NOMO-1 (cell line): ENCODE data around the gene BTBD9.

ENCODE experiments used
- DNase-seq, 2 experiments: peaks; one replicate each; lab custom pipeline; 2025; ENCODE audit not compliant: unreplicated experiment in 2 of 2; lab: John Stamatoyannopoulos, UW

Gene BTBD9

DNA sequence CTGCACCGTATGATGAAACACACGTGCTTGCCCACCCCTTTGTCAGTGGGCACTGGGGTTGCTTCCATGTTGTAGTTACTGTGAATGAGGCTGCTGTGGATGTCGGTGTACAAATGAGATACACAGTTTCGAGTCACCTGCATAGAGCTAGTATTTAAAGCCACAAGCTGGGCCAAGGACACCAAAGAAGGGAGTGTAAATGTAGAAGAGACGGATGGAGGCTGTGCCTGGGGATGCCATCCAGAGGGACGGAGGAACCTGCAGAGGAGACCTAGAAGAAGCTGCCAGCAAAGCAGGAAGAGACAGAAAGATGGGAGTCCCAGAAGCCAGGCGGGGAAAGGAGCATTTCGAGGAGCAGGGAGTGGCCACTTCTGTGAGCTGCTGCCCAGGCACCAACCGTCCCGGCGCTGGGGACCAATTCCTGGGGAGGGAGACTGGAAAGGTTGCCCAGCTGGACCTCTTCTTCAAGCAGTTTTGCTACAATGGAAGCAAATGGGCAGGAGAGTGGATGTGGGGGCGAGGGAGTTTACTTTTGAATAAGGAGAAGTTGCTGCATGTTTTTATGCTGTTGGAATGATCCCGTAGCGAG, 480.9 kb downstream of the BTBD9 start:
- DNase-seq = no peak

DNA sequence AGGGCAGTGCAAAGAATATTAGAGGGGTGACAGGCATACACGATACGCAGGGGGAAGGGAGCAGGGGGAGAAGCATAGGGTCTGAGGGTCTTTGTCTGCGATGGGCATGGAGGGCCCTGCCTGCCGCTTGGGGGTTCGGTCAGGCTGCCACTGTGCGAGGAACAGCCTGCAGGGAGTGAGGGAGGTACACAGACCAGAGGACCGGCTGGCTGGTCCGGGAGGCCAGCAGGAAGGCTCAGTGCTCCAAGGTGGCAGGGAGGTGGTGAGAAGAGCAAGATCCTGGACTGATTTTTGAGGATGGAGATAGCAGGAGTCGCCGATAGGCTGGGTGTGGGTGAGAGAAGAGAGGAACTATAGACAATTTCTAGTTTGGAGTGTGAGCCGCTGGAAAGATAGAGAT, 481.8 kb downstream of the BTBD9 start:
- DNase-seq = no peak

DNA sequence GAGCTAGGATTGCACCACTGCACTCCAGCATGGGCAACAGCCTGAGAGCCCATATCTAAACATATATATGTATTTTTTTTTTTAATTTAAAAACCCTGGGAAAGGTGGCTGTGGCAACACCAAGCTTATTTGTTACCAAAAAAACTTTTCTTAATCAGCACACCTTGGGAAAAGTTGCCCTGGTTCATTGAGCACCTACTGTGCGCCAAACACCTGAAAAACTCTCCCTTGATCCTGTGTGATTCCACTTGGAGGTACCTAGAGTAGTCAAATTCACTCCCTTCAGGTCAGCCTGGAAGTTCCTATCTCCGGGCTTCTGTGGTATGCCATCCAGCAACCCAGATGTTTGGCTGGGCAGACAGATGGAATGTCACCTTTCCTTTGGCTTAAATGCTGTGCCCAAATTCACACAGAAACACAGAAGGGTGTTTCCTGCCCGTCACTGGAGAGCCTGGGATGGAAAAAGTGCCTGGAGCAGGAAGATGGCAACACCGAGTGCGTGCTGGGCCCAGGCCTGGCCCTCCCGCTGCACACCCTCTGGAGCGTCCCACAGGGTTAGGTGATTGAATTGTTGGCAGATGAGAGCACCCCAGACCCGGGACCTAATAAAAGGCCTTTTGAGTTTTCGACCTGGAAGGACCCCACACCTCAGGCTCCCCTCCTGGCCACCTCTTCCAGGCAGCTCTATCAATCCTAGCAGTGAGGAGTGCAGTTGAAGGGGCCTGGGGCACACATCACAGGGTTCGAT, 482.7 kb downstream of the BTBD9 start:
- no peak for DNase-seq

DNA sequence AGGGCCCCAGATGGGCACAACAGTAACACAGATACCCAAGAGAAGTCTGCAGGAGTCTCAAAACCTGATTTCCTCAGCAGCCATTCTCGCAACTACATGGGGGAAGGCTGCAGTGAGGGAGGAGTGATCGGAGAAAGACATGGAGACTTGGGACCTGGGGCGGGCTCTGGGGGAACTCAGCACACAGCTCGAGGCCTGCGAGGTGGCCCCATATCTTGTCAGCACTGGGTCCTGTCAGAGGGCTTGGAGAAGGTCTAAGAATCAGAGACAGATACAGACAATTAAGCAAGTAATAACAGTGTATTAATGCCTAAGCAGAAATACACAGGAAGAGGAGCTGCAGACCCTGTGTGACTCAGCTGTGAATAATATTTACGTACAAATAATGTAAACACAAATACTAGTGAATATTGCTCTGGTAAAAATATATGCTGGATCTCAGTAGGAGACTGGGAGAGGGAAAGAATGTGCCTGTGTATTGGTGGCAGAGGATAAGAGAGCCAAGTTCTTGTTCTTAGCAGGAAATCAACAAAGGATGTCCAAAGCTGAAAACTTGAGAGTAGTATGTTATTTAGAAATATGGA, 484.0 kb downstream of the BTBD9 start:
- DNase-seq = no peak

DNA sequence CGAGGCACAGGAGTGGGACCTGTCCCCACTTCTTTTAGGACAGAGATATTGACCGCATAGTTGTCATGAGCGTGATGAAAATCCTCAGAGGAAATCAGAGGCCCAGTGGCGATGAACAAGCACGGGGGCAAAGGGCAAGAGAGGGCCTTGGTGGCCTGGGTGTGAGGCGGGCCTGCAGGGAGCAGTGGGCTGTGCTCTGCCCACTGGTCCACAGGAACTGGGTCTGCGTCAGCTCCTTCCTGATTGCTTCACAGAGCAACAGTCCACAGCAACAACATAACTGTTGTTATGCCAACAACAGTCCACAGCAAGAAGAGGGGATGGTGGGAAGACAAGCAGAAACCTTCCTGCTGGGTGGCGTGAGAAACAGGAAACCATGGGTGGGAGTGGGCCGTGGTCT, 484.6 kb downstream of the BTBD9 start:
- no peak for DNase-seq

DNA sequence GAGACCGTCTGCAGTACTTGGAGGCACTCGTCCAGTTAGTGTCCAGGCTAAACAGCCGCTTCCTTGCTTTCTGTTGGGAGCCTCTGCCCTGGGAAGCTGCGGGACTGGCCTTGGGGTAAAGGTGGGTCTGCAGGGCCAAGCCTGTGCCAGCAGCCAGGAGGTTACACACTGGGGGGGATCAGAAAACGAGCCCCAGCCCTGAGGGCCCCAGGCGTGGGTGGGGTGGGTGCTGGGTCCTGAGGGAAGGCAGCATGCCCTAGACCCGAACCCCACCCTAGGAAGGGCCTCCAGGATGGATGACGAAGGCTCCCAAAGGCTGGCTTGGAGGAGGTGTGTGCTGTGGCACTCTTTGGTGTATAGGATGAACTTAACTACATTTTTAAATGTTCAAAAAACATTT, 485.0 kb downstream of the BTBD9 start:
- no peak for DNase-seq

DNA sequence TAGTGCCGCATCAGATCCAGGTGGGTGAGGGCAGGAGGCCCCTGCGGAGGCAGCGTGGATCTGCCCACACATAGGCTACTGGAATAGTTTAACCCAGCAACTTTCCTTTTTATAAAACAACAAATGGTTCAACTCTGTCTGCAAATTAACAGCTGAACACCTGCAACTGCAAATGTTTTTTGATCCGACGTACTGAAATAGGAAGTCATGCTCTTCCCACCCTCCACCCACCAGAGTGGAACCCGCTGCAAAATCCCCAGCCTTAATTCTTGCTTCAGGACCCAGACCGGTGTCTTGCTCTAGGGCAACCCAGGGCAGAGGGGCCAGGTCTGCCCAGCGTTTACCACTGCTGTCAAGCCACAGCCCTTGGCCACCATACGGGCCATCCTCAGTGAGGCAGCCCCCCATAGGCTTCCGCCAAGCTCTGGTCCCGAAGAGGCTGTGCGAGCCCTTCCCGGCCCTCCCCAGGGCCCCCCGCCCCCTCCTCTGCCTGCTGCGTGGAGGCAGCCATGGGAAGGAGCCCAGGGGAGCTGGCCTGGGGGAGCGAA, 485.9 kb downstream of the BTBD9 start:
- no peak for DNase-seq

DNA sequence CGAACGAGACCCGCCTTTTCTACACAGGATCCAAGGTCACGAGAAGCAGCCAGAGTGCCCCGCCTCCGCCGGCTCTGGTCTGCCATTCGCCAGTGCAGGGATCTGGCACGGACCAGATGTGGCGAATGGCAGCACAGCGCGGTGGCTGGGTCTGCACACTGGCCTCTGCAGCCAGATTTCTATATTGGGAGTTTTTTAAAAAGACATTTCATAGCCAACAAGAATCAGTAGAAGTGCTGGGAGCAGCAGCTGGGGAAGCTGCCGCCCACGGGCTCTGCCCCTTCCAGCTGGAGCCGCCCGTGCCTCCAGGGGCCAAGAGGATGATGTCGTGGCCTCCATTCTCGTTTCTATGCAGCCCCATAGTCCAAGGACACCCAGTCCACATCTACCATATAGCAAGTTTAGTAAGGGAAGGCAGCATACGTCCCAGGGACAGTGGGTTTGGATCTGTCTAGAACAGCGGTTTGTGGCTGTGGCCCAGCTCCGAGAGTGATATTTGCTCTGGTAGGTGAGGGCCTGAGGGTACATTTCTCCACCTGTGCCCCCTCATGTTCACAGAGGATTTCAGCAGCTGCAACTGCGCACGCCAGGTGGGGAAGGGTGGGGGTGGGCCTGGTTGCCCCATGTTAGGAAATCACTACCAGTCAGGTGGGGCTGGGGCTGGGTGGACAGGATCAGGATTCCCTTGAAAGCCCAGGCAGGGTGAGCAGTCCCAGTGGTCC, 486.5 kb downstream of the BTBD9 start:
- no peak for DNase-seq

DNA sequence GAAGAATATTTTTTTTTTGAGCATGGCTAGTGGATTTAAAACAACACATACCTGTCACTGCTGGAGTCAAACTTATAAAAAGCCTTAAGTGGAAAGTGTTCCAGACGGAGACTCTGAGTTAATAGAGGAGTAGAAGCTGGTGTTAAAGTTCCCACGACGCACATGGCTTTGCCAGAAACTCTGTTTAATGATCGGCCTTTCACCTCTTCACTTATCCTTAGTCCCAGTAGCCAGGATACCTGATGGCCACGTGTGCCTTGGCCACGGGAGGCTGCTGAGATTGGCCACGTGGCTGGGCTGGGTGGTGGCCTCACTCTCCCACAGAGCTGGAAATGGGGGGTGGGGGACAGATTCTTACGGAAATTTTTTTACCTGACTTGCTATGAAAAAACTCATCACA, 487.1 kb downstream of the BTBD9 start:
- DNase-seq = no peak

DNA sequence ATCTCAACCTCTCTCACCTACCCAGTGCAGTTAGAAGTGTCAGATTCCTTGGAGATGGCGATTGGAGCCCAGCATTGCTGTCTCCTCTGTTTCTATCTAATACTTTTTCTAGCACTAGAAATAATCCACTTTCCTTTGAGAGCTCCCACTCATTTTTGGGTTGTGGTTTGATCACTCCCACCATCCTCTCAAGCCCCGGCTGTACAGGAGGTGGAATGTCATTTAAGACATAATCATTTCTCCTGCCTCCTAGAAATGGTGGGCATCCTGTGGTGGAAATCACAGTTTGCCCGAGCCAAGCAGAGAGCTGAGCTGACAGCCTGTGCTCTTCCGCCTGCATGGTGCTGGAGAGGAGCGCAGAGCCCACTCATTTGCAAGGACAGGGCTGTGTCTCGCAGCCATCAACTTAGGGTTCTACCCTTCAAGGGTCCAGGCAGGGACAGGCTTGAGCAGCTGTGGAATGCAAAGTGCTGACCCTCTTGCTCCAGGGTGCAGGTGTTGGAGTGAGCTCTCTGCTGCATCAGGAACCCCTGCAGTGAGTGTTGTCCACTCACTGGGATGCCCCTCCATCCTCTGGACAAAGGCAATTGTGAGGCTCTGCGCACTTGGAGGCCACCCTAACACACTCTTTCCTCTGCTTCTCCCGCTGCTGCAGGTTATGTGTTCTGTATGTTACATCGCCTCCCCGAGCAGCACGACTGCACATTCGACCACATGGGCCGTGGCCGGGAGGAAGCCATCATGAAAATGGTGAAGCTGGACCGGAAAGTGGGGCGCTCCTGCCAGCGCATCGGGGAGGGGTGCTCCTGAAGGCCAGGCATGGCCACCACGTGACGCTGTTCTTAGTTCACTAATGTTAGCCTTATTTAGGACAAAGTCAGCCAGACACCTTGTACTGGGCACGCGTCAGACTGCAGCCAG, 487.9 kb downstream of the BTBD9 start:
- no peak for DNase-seq

DNA sequence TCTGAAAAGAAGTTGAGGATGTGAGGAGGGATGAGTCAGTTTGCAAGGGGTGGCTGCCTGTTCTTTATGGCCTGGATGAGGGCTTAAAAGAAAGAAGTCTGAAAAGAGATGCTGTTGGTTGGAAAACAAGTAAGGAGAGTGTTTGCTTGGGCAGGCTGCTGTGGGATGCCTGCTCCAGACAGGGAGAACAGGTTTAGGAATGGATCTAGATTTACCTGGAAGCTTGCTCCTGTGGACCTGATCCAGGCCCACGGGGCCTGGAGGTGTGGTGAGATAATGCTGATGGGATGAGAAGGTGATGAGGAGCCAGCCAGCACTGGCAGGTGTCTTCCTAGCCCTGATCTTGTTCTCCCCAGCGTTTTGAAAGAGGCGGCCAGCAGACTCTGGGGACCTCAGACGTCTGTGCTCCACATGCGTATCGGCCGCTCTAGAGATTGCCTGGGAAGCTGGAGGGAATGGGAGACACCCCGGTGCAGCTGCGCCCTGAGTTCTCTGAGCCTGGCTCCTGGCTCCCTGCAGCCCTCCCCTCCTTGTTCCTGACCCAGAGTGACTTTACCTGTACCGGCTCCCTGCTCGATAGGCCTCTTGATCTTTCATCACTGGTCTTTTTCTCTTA, 488.9 kb downstream of the BTBD9 start:
- DNase-seq = no peak

DNA sequence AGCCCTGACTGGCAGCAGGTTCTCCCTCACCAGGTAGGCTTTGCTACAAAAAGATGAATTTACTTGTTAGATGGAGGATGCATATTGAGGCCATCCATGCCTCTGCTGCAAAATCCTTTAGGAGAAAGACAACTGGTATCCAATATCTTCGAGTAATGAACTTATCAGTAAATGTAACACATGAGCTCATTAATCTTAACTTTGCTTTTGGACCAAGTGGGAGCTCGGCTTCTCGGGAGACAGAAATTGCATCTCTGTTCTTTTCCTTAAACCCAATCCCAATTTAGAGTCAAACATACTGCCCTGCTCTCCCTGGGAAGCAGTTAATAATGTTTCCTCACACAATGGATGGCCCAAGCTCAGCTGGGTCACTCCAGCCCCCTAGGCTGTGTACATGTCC, 489.7 kb downstream of the BTBD9 start:
- no peak for DNase-seq

DNA sequence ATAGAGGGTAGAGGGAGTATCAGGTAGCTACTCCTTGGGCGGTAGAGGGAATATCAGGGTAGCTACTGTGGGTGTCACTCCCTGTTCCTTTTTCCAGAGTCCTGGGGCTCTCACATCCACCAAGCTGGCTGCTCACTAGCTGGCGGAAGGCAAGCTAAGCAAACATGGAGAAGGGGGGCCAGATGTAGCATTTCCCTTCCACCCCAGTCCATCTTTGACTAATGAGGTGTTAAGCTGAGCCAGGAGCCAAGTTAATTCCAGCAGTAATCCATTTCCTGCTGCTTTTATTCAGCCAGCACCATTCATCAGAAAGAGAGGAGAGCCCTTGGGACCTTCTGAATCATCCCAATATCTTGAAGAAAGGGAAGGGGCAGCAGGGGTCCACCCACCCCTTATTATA, 490.2 kb downstream of the BTBD9 start:
- DNase-seq = no peak

DNA sequence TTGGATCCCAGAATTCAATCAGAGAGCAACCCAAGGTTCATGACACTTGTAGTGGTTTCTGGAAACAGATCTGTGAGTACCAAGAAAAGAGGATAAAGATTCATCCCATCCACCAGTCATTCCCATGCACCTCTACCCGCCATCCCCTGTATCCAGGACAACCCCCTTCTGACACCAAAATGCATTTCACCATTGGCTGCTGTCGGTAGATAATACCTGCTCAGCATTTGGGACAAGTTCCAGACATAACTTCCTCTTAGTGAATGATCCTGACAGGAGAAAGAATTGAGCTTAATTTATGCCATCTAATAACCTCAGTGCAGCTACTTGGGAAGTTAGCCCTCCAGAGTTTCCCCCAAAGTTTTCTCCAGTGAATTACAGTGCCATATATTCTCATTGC, 491.1 kb downstream of the BTBD9 start:
- DNase-seq = no peak

DNA sequence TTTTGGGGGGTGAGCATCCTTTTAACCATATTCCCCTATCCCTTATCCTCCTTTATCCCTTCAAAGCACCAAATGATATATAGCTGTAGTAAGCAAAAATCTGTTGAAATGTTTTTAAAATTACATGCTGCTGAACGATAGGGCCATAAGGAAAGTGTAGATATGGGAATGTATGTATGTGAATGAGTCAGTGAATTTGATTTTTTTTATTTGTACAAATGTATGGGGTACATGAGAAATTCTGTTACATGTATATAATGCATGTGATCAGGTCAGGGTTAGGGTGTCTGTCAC, 493.0 kb downstream of the BTBD9 start:
- DNase-seq = no peak

DNA sequence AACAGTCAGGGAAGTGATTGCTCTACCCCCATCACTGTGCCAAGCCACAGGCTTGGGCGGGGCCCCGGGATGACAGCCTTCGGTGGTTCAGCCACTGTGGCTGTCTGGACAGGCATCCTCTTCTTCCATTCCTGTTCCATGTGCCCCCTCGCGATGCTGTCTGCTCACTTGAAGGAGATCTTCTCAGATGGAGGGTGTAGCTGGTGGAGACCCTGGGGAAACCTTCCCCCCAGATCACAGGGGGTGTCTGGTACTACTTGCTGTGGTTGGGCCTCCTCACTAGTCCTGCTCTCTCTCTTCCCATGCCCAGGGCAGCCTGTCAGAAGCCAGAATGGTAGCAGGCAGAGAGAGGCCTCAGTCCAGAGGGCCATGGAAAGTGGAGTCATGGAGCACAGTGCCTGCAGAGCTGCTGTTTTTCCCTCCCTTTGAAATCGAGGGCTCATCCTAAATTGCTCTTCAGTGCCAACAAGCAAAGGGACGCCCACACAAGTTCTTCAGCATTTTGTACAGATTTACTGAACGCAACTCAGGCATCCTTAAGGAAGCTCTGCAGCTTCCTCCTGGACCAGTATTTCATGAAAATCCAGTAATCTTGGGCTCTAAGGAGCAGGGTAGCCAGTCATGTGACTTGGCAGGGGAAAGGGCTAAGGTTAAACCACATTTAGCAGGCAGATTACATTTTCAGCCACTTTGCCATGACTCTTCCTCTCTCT, 493.6 kb downstream of the BTBD9 start:
- no peak for DNase-seq

DNA sequence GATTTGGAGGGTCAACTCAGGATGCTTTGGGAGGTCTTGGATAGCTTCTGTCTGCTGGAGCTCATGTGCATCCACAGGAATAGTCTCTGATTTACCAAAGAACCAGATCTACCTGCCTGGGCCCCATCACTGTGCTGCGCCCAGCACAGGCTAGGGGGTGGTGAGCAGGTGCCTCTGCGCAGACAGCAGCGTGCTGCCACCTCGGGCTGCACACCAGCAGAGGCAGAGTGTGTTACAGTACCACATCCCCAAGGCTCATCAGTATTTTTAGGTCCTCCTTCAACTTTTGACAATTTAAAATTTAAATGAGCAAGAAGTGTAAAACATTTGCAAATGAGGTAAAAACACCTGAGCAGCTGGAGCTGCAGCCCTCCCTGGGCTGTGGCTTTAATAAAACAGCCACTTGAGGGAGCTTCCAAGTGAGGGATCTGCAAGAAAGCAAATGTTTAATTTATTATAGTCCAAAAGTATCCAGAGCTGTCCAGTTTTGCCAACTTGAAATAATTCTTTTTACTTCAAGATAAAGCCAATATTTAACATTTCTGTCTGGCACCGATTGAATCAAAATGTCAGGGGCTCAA, 495.3 kb downstream of the BTBD9 start:
- DNase-seq = no peak

DNA sequence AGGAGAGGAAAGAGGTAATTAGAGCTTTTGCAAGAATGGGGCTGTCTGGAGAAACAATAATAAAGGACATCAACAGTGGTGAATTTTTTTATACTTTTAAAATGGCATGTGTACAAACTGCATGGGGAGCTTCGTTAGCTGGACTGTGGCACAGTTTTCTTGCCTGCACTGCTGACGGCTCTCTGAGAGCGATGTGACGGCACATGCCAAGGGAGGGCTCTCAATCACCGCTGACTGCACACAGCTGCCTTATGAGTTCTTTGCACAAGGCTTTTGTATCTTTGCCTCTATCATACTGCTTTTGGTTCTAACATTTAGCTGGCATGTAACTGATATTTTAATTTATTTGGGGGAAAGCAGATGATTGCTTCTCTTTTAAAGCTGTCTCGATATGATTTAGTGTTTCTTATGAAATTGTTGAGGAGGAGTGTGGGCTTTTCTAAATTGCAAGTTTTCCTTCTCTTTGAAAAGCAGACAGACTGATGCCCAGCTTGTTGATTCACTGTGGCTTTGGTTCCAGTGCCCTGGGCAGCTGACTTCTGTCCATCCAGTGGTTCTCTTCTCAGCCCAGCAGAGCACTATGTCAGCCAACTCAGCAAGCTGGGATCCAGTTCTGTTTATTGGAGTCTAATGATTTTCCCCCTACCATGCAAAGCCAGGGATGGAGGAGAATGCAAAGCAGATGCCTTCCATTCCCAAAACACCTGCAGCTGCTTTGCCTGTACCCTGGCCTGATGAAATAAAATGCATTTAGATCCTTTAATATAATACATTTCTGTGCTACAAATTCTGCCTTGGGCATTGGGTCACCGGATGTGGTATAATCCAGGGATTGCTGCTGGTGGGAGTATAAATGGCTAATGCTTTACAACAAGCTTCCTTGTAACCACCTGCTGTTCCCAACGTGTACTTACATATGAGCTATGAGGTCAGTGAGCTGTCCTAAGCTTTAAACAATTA, 496.3 kb downstream of the BTBD9 start:
- DNase-seq = no peak
